Mucosa of descending colon (tissue), 3 donors: ENCODE data around the gene TLX2. TPM values are rescaled to one million over a fixed set of nuclear protein-coding genes. Genes with fewer than 3 reads are reported as not detected.

ENCODE experiments used
- ATAC-seq: fragments of 200-7000 bp; cut with Tn5 transposase; one replicate; pipeline ENCODE4 v1.9.1; 2020; ENCODE audit warnings: mild to moderate bottlenecking, moderate library complexity
- DNase-seq, 3 donors: peaks; one replicate each; pipeline ENCODE4 v3.0.0-alpha.2; 2020
- H3K36me3 ChIP-seq: fragments of 200-600 bp; one replicate; pipeline ENCODE4 v1.8.0; 2021; ENCODE audit warnings: low read depth, mild to moderate bottlenecking
- H3K4me1 ChIP-seq: fragments of 200-600 bp; one replicate; pipeline ENCODE4 v1.8.0; 2021; ENCODE audit warnings: low read depth, mild to moderate bottlenecking
- H3K4me3 ChIP-seq: fragments of 200-600 bp; one replicate; pipeline ENCODE4 v1.8.0; 2021; ENCODE audit warnings: mild to moderate bottlenecking
- H3K9me3 ChIP-seq: fragments of 200-600 bp; one replicate; pipeline ENCODE4 v1.8.0; 2021; ENCODE audit warnings: mild to moderate bottlenecking
- CTCF ChIP-seq: fragments of 200-600 bp; IDR thresholded peaks from one replicate; pipeline ENCODE4 v1.8.0; 2022; ENCODE audit warnings: antibody characterized with exemption, mild to moderate bottlenecking
- intact Hi-C, 2 donors: fragments of 100-400 bp; cut with DNase I in 1 of 2; cut with micrococcal nuclease in 1 of 2; formaldehyde crosslinking; loops; one replicate each; pipeline versions ENCODE4 v1.11.0 to v1.11.1; 2022; cut with DNase I, micrococcal nuclease
- total RNA-seq, 3 donors: library from RNA; stranded (reverse); fragmentation: NEBNext Ultra II Directional in 2 of 3; extraction: Animal tissue kit (Norgen Biotek cat#: 25700) in 2 of 3; gene quantifications; one replicate each; pipeline versions ENCODE4 v1.2.1 to v1.2.4, GENCODE V29; 2021 to 2023
- donor health status: DM: no; HTN: no; CAD: no; lungs with moderate emphysema.
- donor health status: DM: no; HTN: no; CAD: no.
- donor health status: DM: no; HTN: yes; CAD: no.

Gene TLX2
- total RNA-seq, 3 donors from 2014 or later, result 0.17 to 1.6 (median 0.51) TPM

- Histone ChIP-seq H3K4me1 (peaks cover 18% of the 10 kb centered on the region), H3K9me3 (no peaks in the 10 kb centered on the region), H3K36me3 (no peaks in the 10 kb centered on the region), H3K4me3 (no peak overlapping the region)
- intact Hi-C loops, result no loop called here
- DNase-seq, result no peak
- TF ChIP-seq CTCF, result no peak
- no peak for ATAC-seq
Observed at GRCh38 chr2:74495440-74495839, 18.8 kb upstream of the TLX2 start.

- Histone ChIP-seq H3K4me3 (no peak overlapping the region), H3K9me3 (no peaks in the 10 kb centered on the region), H3K36me3 (no peaks in the 10 kb centered on the region), H3K4me1 (peaks cover 23% of the 10 kb centered on the region)
- DNase-seq (no peak), ATAC-seq (no peak)
- intact Hi-C loops, result no loop called here
- TF ChIP-seq CTCF, result no peak
Observed at GRCh38 chr2:74496997-74497776, 17.1 kb upstream of the TLX2 start.

- no peak overlapping the region for H3K4me3 ChIP-seq
- DNase-seq, result peak in 2 of 3 donors; percentile 74
- peaks cover 24% of the 10 kb centered on the region for H3K4me1 ChIP-seq
- intact Hi-C loops, result no loop called here
- peak; percentile 63 for ATAC-seq
- no peak for TF ChIP-seq CTCF
- H3K36me3 ChIP-seq, result no peaks in the 10 kb centered on the region
- no peaks in the 10 kb centered on the region for H3K9me3 ChIP-seq
Observed at GRCh38 chr2:74497777-74498499, 16.3 kb upstream of the TLX2 start.

GRCh38 chr2:74498500-74499266 lies 15.6 kb upstream of the TLX2 start:
- DNase-seq (peak in 2 of 3 donors; percentile 49 to 59), ATAC-seq (peak; percentile 41)
- TF ChIP-seq CTCF, result no peak
- Histone ChIP-seq H3K4me3 (no peak overlapping the region), H3K4me1 (peaks cover 28% of the 10 kb centered on the region), H3K36me3 (no peaks in the 10 kb centered on the region), H3K9me3 (no peaks in the 10 kb centered on the region)
- intact Hi-C loops, result no loop called here

GRCh38 chr2:74499267-74499939 lies 14.8 kb upstream of the TLX2 start, which contains the start of gene LBX2:
Gene LBX2 (minus strand): TSS chr2:74499603. CDS start chr2:74499537, 66 bp downstream.
- ATAC-seq, result peak; percentile 25
- peak in 2 of 3 donors; percentile 44 to 63 for DNase-seq
- no peak within 1 kb of the TSS for H3K4me3 ChIP-seq
- H3K36me3 ChIP-seq, result no peaks in the 10 kb centered on the region
- TF ChIP-seq CTCF, result no peak
- intact Hi-C loops, result no loop called here
- H3K9me3 ChIP-seq, result no peaks in the 10 kb centered on the region
- H3K4me1 ChIP-seq, result peaks cover 33% of the 10 kb centered on the region
